ENCODE measurements around the gene COL9A2.
"Not testable (repeated sequence)": the region's sequence is repeated elsewhere in the genome, so short reads cannot be mapped to it uniquely, and the experiment has no call there.

COL9A2 gene
- total RNA-seq = 15.8 reads per million, percentile 41 among the genes with 10 or more reads in this experiment

DNA sequence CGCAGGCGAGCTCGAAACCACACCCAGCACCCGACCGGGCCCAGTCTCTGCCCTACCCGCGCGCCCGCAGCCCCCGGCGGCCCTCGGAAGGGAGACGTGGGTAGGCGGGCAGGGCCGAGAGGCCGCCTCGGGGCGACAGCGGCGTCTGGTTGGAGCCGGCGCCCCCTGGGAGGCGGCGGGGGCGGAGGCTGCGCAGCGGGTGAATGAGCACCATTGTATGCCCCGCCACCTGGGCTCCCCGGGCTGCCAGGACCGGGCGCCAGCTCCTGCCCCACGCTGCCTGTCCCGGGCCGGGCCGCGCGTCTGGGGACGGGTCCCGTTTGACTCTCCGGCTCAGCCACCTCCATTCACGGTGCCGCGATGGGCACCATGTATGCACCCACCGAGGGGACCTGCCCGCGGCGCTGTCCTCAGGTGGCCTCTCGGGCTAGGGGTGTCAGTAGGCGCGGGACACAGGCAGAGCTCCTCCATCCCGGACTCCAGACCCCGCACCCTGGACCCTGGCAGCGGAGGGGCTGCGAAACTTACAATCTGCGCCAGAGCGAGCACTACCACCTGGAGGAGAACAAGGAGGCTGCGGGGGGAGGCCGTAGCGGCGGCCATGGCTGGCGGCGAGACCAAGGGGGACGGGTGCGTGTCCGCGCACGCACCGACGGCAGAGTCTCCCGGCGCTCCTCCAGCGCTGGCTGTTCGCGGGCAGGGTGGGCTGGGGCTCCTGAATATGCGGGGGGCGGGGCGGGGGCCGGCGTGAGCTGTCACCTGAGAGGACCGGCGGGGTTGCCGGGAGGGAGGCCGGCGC lies at the start of gene COL9A2:
Gene COL9A2, minus strand, starts transcription at position 692 of the 799 bp plus-strand sequence. Its CDS starts 89 bp downstream, at position 603.
- DNase-seq = peak; percentile 52

- DNase-seq = no peak
Measured at GRCh38 chr1:40363721-40364120, 46.6 kb upstream of the COL9A2 start.

DNA sequence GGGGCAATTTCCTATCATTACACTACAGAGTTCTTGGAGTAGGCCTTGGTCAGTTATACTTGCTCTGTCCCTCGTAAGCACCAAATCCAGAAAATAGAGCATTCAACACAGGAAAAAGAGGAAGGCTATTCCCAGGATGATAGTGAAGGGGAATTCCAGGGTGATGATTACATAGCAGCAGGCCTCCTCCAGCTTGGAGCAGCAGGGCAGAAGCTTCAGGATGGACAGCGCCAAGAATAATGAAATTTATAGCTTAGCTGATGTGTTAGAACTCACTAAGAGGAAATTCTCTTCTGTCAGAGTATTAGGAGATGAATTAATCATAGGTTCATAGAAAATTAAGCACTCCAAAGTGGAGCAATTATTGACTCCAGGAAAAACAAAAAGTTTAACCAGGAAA lies 45.6 kb upstream of the COL9A2 start:
- DNase-seq = no peak

- no peak for DNase-seq
Measured at GRCh38 chr1:40362199-40362598, 45.1 kb upstream of the COL9A2 start.

GRCh38 chr1:40361637-40362036 lies 44.6 kb upstream of the COL9A2 start:
- DNase-seq = no peak

DNA sequence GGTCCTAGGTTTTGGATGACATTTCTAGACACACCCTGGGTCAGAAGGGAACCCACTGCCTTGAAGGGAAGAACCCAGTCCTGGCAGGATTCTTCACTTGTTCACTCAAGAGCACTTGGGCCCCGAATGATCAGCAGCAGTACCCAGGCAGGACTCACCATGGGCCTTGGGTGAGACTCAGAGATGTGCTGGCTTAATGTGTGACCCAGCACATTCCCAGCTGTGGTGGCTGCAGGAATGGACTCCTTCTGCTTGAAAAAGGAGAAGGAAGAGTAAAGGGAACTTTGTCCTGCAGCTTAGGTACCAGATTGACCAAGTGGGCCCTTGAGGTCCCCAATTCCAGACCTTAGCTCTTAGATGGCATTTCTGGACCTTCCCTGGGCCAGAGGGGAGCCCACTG lies 44.1 kb upstream of the COL9A2 start:
- DNase-seq = no peak

DNA sequence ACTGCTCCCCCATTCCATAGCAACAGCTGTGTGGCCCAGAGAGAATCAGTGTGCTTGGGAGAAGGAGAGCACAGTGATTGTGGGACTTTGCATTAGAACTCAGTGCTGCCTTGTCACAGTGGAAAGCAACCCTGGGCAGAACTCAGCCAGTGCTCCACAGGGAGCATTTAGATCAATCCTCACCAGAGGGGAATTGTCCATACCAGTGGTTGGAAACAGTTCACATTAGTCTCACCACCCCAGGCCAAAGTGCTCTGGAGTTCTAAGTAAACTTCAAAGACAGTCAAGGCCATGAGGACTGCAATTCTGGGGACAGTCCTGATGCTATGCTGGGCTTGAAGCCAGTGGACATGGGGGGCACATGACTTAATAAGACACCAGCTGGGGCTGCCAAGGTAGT lies 43.5 kb upstream of the COL9A2 start:
- no peak for DNase-seq

GRCh38 chr1:40357625-40358024 lies 40.5 kb upstream of the COL9A2 start:
- no peak for DNase-seq

GRCh38 chr1:40353082-40353481 lies 36.0 kb upstream of the COL9A2 start:
- no peak for DNase-seq

DNA sequence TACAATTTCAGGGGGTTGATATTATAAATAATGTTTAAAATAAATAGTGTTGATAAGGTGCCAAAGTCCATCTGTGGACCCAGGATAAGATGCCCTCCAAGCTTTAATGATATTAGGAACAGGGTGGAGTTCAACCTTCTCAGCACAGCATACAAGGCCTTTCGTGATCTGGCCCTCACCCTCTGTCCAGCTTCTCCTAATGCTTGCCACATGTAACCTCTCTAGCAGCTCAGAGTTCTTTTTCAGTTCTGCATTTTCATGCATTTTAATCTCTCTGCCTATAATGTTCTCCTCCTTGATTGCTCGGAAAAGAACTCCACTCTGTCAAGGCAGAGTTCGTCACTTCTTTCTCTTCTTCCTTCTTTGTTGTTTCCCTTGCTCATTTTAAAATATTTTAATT lies 35.0 kb upstream of the COL9A2 start:
- no peak for DNase-seq

GRCh38 chr1:40351124-40351523 lies 34.0 kb upstream of the COL9A2 start:
- no peak for DNase-seq

DNA sequence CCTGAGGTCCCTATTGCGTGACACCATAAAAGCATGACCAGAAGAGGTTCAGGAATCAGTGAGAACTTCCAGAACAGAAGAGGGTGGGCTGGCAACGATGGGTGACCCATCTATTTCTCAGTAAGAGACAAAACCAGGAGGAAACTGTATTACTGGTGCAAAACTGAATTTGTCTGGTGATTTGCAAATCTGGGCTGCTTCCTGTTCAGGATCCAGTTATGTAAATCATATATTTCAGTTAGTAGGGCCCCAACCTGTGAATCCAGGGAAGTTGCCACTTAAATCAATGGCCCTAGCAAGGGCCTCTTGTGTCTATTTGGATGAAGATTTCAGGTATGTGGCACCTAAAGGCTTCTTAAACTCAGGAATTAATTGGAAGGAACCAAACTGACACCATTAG lies 33.3 kb upstream of the COL9A2 start:
- no peak for DNase-seq

DNA sequence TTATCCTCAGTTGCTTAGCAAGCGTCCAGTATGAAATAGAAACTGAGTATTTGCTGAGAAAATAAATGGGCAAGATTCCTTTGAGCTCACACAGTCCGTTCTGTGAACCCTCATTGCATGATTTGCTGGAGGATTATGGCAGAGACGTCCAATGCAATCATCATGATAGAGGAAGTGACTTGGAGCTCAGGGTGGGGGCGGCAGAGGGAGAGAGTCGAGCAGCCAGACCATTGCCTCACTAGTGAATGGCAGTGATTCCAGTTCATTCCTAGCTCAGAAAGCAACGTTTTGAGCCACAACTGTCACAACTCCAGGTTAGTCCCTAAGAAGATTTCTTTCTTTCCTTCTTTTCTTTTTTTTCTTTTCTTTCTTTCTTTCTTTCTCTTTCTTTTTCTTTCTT lies 27.5 kb upstream of the COL9A2 start:
- no peak for DNase-seq

DNA sequence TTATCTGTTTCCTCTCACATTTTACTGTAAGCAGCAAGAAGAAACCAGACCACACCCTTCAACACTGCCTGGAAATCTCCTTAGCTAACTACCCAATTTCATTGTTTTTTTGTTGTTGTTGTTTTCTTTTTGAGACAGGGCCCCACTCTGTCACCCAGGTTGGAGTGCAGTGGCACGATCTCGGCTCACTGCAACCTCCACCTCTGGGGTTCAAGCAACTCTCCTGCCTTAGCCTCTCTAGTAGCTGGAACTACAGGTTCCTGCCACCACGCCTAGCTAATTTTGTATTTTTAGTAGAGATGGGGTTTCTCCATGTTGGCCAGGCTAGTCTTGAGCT lies 25.3 kb upstream of the COL9A2 start:
- not testable (repeated sequence) for DNase-seq

- DNase-seq = no peak
Measured at GRCh38 chr1:40341491-40342380, 24.6 kb upstream of the COL9A2 start.

DNA sequence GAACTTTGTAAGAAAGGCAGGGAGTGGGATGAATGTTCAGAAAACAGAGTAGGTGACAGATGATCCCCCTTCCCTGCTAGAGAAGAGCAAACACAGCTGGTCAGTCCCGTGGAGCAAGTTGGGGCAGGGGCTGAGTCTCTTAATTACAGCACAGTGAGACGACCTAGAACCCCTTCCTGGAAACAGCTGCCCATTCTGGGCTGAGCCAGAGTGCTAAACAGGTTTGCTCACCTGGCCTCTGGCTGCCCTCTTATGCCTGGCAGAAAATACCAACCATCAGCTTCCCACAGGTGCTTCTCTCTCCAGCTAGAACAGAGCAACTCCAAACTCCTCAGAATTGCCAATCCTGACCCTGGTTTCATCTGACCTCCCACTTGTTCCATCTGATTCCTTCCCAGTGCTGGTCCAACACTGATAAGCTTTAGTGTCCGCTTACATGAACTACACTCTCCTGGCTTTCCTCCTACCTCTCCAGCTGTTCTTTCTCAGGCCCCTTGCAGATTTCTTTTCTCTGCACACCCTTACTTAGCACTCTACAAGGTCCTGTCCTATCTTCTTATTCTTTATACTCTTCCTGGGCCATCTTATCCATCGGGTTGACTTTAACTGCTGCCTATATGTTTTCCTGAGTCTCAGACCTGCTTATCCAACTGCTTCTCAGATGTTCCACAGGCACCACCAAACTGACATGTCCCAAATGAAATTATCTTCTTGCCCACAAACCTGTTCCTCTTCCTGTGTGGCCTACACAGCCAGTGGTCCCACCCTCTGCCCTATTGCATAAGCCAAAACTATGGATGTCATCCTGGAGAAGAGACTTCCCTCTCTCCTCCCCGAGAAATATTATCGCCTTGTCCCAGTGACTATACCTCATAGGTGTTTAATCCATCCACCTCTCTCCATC lies 22.6 kb upstream of the COL9A2 start:
- DNase-seq = no peak

DNA sequence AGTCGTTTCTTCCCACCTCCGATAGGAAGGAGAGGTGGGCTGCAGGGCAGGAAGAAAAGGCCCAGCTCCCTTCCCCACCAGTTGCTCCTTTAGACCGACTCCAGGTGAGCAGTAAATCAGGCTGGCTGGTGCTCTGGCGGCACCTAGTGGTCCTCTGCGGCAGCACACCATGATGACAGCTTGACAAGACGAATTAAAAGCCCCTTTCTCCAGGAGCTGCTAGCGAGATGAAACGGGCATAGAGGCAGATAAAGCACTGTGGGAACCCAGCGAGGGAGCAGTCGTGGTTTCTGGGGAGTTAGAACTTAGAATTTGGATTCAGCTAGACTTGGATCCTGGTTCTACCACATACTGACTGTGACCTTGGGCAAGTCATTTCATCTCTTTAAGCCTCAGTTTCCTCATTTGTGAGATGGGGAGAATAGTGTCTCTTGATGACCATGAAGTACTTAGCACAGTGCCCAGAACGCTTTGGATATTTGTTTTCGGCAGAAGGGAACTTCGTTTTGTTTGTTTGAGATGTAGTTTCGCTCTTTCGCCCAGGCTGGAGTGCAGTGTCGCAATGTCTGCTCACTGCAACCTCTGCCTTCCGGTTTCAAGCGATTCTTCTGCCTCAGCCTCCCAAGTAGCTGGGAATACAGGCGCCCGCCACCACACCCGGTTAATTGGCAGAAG lies 21.8 kb upstream of the COL9A2 start:
- DNase-seq = peak; percentile 80

GRCh38 chr1:40337443-40337842 lies 20.4 kb upstream of the COL9A2 start:
- no peak for DNase-seq

DNA sequence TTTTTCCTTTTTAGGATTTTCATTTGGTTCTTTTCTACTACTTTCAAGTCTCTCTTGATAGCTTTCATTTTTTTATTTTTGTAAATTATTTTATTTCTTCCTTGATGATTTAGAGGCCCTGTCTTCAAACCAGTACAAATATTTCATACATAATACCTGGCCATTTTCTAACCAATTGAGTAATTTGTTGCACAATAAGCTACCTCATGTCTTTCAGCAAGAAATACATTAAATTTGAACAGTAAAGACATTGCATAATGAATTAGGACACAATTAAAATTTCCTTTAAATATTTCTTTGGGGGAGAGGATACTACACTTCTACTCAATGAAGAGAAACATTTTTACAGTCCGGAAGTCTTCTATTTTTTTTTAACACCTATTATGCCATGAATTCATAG lies 15.6 kb upstream of the COL9A2 start:
- DNase-seq = no peak

DNA sequence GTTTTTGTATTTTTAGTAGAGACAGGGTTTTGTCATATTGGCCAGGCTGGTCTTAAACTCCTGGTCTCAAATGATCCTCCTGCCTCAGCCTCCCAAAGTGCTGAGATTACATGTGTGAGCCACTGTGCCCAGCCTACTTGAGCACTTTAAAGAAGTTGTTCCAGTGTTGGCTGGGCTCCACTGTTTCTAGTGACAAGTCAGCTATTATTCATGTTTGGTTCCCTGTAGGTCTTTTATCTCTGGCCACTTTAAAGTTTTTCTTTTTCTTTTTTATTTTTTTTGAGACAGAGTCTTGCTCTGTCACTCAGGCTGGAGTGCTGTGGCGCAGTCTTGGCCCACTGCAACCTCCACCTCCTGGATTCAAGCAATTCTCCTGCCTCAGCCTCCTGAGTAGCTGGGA lies 14.3 kb upstream of the COL9A2 start:
- not testable (repeated sequence) for DNase-seq

- DNase-seq = no peak
Measured at GRCh38 chr1:40318970-40319621, 2.0 kb upstream of the COL9A2 start.

GRCh38 chr1:40318476-40318875 lies 1.4 kb upstream of the COL9A2 start:
- no peak for DNase-seq
